ENCODE measurements around the gene RIMS4. TPM values are rescaled to one million over a fixed set of nuclear protein-coding genes. Genes with fewer than 3 reads are reported as not detected.
A peak's percentile ranks its signal among the peaks of the same experiment; 100 is the strongest.

The RIMS4 gene
- total and polyA plus RNA-seq, 2 of the 13 experiments (the other 11 are each of a cell fraction or from before 2014, with no cell fraction given) = 0.01 to 0.07 TPM

GRCh38 chr20:44748005-44748370 lies 62.4 kb downstream of the RIMS4 start:
- ATAC-seq = no peak
- DNase-seq (ENCODE audit: low spot score) = peak; percentile 23
- BruUV-seq (replicated peaks) = no TSS peak
- in situ Hi-C loops (cut with HindIII; ENCODE audit: extremely low pct_ligation_motif_present, low pct_unique_long_range_greater_than_20kb) (no loop called here), intact Hi-C loops (cut with micrococcal nuclease; ENCODE audit: unreplicated experiment) (no loop called here)
- Histone ChIP-seq H3K9ac (ENCODE audit: insufficient read depth, low read depth, low read length) (no peak overlapping the region), H3K27me3 (ENCODE audit: control insufficient read depth in 1 of 2, insufficient read depth in 2 of 2, low read length in 2 of 2) (peaks cover 31 to 92% of the 10 kb centered on the region in 2 experiments), H3K36me3 (replicated peaks in 1 of 2; ENCODE audit: control insufficient read depth in 1 of 2, insufficient read depth in 2 of 2, low read length in 2 of 2) (no peaks in the 10 kb centered on the region), H3K27ac (ENCODE audit: extremely low read length, insufficient read depth, low read length) (no peak overlapping the region), H3K79me2 (ENCODE audit: insufficient read depth, low read length) (no peaks in the 10 kb centered on the region), H2AFZ (ENCODE audit: low read length) (no peak overlapping the region), H3K4me2 (ENCODE audit: low read depth, low read length) (no peak overlapping the region), H3K9me3 (ENCODE audit: low read length) (no peaks in the 10 kb centered on the region), H4K20me1 (ENCODE audit: insufficient read depth, low read length) (0 out of 2 replicates have a peak, but pooled peaks cover 3% of the 10 kb centered on the region), H3K4me1 (ENCODE audit: insufficient read depth, low read length) (peaks cover 28% of the 10 kb centered on the region), H3K4me3 (replicated peaks in 1 of 3; ENCODE audit: insufficient read depth in 1 of 3, low read depth in 2 of 3, low read length in 3 of 3) (no peak overlapping the region)
- WGBS (ENCODE audit: low lambda C conversion rate) = 7% methylated on average over 3 of the region's 3 CpGs
- FAIRE-seq = no peak
- POLR2A ChIA-PET = interaction anchor here (0.9 kb wide), 1 partner anchor 11 kb away, joined by 3 read pairs; no protein-coding TSS in a partner anchor
- CTCF ChIA-PET (ENCODE audit: low intra/inter-chr PET ratio, low total read pairs) = interaction anchor here (1.6 to 3.9 kb wide), 2 partner anchors 63 to 119 kb away, joined by 9 to 41 read pairs; no protein-coding TSS in a partner anchor
- TF ChIP-seq ZNF143 (CRISPR knock-in tag; IDR thresholded peaks at IDR 0.05) (no peak), ZBTB26 (CRISPR knock-in tag; IDR thresholded peaks at IDR 0.05; ENCODE audit: borderline replicate concordance) (no peak), CBX5 (CRISPR knock-in tag; IDR thresholded peaks at IDR 0.05; ENCODE audit: borderline replicate concordance) (no peak), ARHGAP35 (CRISPR knock-in tag; IDR thresholded peaks at IDR 0.05; ENCODE audit: borderline replicate concordance) (no peak), IRF1 (CRISPR knock-in tag; IDR thresholded peaks at IDR 0.05; ENCODE audit: low read depth) (no peak), HOXA3 (CRISPR knock-in tag; IDR thresholded peaks at IDR 0.05) (no peak), ZFP62 (CRISPR knock-in tag; IDR thresholded peaks at IDR 0.05) (no peak), ZNF17 (CRISPR knock-in tag; IDR thresholded peaks at IDR 0.05) (no peak), KDM4B (CRISPR knock-in tag; IDR thresholded peaks at IDR 0.05) (no peak), ZNF768 (CRISPR knock-in tag; IDR thresholded peaks at IDR 0.05) (no peak), ARID3A (IDR thresholded peaks at IDR 0.05; ENCODE audit: low read depth, low read length) (no peak), ZNF552 (CRISPR knock-in tag; IDR thresholded peaks at IDR 0.05; ENCODE audit: borderline replicate concordance) (no peak), ZNF383 (CRISPR knock-in tag; IDR thresholded peaks at IDR 0.05; ENCODE audit: borderline replicate concordance) (no peak), TEF (CRISPR knock-in tag; IDR thresholded peaks at IDR 0.05) (no peak), RBFOX2 (IDR thresholded peaks at IDR 0.05; ENCODE audit: low read depth, low read length) (no peak), ZNF609 (CRISPR knock-in tag; IDR thresholded peaks at IDR 0.05; ENCODE audit: borderline replicate concordance) (no peak)
